GM15510 (cell line): ENCODE results near the gene ASXL3.

ENCODE experiments used
- POLR2A ChIP-seq: IDR thresholded peaks from 3 replicates; pipeline ENCODE4 v1.6.1; 2011; ENCODE audit warnings: borderline replicate concordance; ENCODE audit not compliant: insufficient read length; ENCODE audit errors: extremely low read depth

The ASXL3 gene

GRCh38 chr18:33666915-33667314, 88.9 kb downstream of the ASXL3 start:
- TF ChIP-seq POLR2A, result no peak

- no peak for TF ChIP-seq POLR2A
These were observed 91.6 kb downstream of the ASXL3 start for GRCh38 chr18:33669589-33669988.

DNA sequence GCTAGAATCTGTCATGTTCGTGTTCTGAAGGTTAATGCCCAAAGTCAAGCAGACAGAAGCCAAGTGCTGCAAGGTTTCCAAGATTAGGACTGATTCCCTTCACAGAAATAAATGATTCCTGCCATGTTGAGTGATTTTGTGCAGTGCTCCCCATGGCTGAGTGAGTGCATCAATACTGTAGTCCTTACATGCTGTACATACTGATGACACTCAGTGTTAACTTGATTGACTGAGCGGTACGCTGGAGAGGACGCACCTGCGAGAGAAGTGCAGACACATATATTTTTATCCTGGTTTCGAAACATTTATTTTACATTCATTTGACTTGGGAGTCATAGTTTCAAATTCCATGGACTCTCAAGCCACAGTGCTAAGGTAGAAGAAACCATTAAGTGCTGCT, 92.0 kb downstream of the ASXL3 start:
- no peak for TF ChIP-seq POLR2A

- no peak for TF ChIP-seq POLR2A
These were observed 95.7 kb downstream of the ASXL3 start for GRCh38 chr18:33673689-33674088.

DNA sequence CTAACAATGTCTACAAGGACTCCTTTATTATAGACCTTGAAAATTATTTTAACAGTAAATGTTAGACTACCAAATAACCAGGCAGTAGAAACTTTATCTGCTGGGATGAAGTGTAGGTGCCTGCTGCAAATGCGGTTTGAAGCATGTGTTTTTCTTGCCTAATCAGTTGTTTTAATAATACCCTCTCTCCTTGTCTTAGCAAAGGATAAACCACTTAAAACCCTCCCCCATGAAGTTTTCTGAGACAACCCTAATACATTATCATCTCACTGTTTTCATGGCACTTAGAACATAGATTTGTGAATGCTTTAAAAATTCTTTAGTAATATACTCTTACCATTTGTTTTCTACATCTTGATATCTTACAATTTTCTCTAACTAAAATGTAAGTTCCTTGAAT, 98.6 kb downstream of the ASXL3 start:
- TF ChIP-seq POLR2A, result no peak

DNA sequence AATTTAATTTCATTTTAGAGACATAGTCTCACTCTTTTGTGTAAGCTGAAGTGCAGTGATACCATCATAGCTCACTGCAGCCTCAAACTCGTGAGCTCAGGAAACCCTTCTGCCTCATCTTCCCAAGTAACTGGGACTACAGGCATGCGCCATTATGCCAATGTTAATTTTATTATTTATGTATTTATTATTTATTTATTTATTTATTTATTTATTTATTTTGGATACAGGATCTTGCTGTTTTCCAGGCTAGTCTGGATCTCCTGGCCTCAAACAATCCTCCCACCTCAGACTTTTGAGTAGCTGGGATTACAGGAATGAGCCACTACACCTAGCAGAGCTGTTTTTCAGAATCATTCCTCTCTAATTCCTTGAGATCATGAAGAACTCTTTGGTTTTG, 99.9 kb downstream of the ASXL3 start:
- no peak for TF ChIP-seq POLR2A

- TF ChIP-seq POLR2A, result no peak
These were observed 104.4 kb downstream of the ASXL3 start for GRCh38 chr18:33682436-33682835.

DNA sequence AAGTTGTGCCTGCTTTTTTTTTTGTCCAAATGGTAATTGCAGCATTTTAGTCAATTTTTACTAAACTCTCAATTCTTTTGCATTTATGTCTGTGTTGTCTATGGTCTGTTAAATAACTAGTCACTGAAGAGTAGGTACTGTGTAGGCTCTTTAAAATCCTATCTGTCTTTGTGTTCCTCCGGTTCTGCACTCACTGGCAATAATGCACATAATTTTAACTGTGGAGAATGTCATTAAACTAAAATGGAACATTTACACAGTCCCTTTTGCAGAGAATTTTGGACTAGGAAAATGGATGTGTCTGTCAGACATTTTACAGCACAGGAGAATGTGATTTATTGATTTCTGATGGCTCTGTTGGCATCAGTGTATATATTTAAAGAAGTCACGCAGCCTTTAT, 116.6 kb downstream of the ASXL3 start:
- TF ChIP-seq POLR2A, result no peak

GRCh38 chr18:33696332-33697162, 118.5 kb downstream of the ASXL3 start:
- no peak for TF ChIP-seq POLR2A

GRCh38 chr18:33697498-33697897, 119.5 kb downstream of the ASXL3 start:
- TF ChIP-seq POLR2A, result no peak

DNA sequence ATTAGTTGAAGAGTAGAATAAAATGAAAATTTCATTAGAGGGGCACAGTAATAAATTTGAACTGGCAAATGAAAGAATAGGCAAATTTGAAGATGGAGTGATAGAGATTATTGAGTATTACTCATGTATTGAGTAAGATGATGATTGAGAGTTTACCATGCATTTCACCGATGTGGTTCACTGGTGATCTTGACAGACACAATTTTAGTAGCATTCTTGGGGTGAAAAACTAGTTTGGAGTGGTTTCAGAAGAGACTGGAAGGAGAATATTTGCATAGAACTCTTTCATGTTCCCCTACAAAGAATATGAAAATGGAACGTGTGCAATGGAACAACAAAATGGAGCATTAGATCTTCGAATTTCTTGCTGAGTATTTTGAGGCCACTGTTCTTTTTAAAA, 121.4 kb downstream of the ASXL3 start:
- TF ChIP-seq POLR2A, result no peak

DNA sequence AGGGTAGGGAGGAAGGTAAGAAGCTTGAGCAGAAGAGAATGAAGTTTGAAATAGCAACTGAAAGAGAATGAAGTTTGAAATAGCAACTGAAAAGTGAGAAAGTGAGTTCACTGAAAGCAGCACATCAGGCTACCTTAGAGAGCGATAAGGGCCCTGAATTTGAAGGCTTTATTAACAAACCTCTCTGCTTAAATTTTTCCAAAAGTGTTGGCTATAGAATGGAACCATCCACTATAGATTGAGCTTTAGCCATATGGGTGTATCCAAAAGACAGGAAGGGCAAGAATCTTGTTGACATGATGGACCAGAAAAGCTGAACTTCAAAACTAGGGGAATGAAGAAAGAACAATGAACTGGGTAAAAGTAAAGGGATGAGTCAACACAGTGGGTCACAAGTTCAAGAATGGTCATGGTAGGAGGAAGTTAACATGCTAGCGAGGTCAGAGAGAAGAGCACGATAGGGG, 122.5 kb downstream of the ASXL3 start:
- TF ChIP-seq POLR2A, result no peak

DNA sequence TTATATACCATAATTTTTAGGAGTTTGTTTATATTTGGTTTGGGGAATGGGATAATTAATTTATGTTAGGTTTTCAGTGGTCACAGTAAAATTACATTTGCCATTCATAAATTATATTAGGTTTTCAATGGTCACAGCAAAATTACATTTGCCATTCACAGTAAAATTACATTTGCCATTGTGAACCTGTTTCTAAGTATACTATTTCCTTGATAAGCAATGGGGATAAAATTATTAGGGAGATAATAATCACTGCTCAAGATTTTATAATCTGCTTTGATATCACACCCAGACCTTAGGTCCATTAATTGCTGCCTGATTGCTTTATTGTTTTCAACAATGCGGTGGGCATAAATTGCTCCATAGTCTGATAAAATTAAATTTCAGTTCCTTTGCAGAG, 124.6 kb downstream of the ASXL3 start:
- TF ChIP-seq POLR2A, result no peak

GRCh38 chr18:33706391-33706790, 128.4 kb downstream of the ASXL3 start:
- TF ChIP-seq POLR2A, result no peak

DNA sequence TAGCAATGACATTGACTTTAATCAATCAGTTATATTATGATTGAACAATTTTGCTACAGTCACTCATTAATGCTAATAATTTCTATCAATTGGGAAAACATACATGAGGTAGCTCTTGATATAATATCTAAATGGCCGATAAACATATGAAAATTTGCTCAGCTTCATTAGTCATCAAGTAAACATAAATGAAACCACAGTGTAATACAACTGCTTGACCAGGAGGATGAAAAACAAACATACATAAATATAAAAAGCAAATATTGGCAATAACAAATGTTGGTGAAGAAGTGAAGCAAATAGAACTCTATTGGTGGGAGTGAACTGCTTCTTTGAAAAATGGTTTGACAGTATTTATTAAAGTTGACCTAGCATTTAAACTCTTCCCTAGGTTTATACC, 130.9 kb downstream of the ASXL3 start:
- no peak for TF ChIP-seq POLR2A

DNA sequence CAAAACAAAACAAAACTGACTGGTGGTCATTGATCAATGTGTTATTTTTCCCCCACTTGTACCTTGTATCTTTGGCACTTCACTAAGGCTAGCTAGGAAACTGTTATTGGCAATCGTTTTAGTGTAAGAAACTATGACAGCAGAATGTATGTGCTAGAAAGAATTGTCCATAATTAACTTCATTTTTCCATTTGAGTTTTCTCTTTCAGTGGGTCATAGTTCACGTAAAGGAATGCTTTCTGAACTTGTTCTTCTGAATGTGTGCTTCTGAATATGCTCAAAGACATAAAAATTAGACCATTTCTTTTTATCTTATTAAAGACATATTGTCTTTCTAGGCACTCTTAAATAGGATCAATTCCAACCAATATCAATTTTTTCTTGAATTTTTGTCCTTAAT, 132.2 kb downstream of the ASXL3 start:
- TF ChIP-seq POLR2A, result no peak

DNA sequence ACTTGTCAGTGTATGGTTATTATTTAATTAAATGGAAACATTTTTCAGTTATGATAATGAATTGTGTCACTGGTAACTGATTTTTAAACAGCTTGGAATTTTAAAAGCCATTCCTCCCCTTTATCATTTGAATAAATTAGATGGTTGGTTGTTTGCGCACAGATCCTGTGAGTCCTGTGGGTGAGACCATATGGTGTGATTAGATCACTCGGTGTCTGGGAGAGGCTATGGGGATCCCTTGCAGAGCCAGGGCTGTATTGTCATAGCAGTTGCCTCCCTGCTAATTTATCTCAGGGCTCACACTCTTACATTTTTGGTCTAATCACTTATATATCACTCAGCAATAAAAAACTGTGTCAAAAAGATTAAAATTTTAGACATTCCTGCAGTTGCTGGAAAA, 133.5 kb downstream of the ASXL3 start:
- TF ChIP-seq POLR2A, result no peak

- TF ChIP-seq POLR2A, result no peak
These were observed 134.7 kb downstream of the ASXL3 start for GRCh38 chr18:33712719-33713118.
